Neural progenitor cell (in vitro differentiated cells): ENCODE results near the gene RIC8B.

Experiments used
- CTCF ChIP-seq: fragments of 200-600 bp; sonication (generic); IDR thresholded peaks from 2 replicates; pipeline ENCODE4 v1.5.1; 2017; ENCODE audit warnings: antibody characterized with exemption, mild to moderate bottlenecking
- EZH2phosphoT487 ChIP-seq: fragments of 200-600 bp; sonication (generic); IDR thresholded peaks from 2 replicates; pipeline ENCODE4 v1.6.1; 2017; ENCODE audit warnings: antibody characterized with exemption

GRCh38 chr12:106888348-106888970 lies 114.0 kb downstream of the RIC8B start:
- TF ChIP-seq CTCF (no peak), EZH2phosphoT487 (no peak)
